ENCODE data around the gene LHX3.

Gene LHX3

GRCh38 chr9:136250676-136251075, 45.7 kb upstream of the LHX3 start:
- no peak for TF ChIP-seq CTCF (IDR thresholded peaks at IDR 0.05)
- no peaks in the 10 kb centered on the region for H3K36me3 ChIP-seq

GRCh38 chr9:136249877-136250559, 45.1 kb upstream of the LHX3 start:
- no peak overlapping the region for H3K27ac ChIP-seq
- H3K4me3 ChIP-seq (ENCODE audit: low read depth in 1 of 2, low read length in 1 of 2) = no peak overlapping the region
- TF ChIP-seq CTCF (IDR thresholded peaks at IDR 0.05) = no peak
- H3K27me3 ChIP-seq = peaks cover 12% of the 10 kb centered on the region
- H3K36me3 ChIP-seq = no peaks in the 10 kb centered on the region
- H3K9me3 ChIP-seq = no peaks in the 10 kb centered on the region
- H3K4me1 ChIP-seq (ENCODE audit: control insufficient read depth in 1 of 2, insufficient read depth in 1 of 2, low read depth in 1 of 2, low read length in 1 of 2) = peaks cover 6 to 7% of the 10 kb centered on the region in 2 experiments

More at GRCh38 chr9:136250676-136251075, 45.7 kb upstream of the LHX3 start:
- no peaks in the 10 kb centered on the region for H3K9me3 ChIP-seq
- no peak overlapping the region for H3K27ac ChIP-seq
- H3K4me3 ChIP-seq (ENCODE audit: low read depth in 1 of 2, low read length in 1 of 2) = no peak overlapping the region
- H3K4me1 ChIP-seq (ENCODE audit: control insufficient read depth in 1 of 2, insufficient read depth in 1 of 2, low read depth in 1 of 2, low read length in 1 of 2) = peaks cover 3 to 4% of the 10 kb centered on the region in 2 experiments
- peaks cover 15% of the 10 kb centered on the region for H3K27me3 ChIP-seq

- Histone ChIP-seq H3K36me3 (no peaks in the 10 kb centered on the region), H3K27ac (no peak overlapping the region), H3K4me3 (ENCODE audit: low read depth in 1 of 2, low read length in 1 of 2) (no peak overlapping the region), H3K27me3 (peaks cover 12% of the 10 kb centered on the region), H3K9me3 (no peaks in the 10 kb centered on the region), H3K4me1 (ENCODE audit: control insufficient read depth in 1 of 2, insufficient read depth in 1 of 2, low read depth in 1 of 2, low read length in 1 of 2) (peaks cover 12 to 15% of the 10 kb centered on the region in 2 experiments)
- TF ChIP-seq CTCF (IDR thresholded peaks at IDR 0.05) = no peak
Observed at GRCh38 chr9:136248951-136249876, 44.3 kb upstream of the LHX3 start.

- Histone ChIP-seq H3K27me3 (peaks cover 12% of the 10 kb centered on the region), H3K36me3 (no peaks in the 10 kb centered on the region), H3K27ac (no peak overlapping the region)
Observed at GRCh38 chr9:136247947-136248637, 43.2 kb upstream of the LHX3 start.

More at GRCh38 chr9:136247947-136248637, 43.2 kb upstream of the LHX3 start:
- no peak for TF ChIP-seq CTCF (IDR thresholded peaks at IDR 0.05)
- peaks cover 12 to 16% of the 10 kb centered on the region in 2 experiments for H3K4me1 ChIP-seq (ENCODE audit: control insufficient read depth in 1 of 2, insufficient read depth in 1 of 2, low read depth in 1 of 2, low read length in 1 of 2)
- H3K9me3 ChIP-seq = no peaks in the 10 kb centered on the region
- H3K4me3 ChIP-seq (ENCODE audit: low read depth in 1 of 2, low read length in 1 of 2) = no peak overlapping the region

Data from neutrophil (primary cell).